NOMO-1 (cell line): Measurements from ENCODE around the gene FAM111A.
"Not testable (repeated sequence)": the region's sequence is repeated elsewhere in the genome, so short reads cannot be mapped to it uniquely, and the experiment has no call there.

Source experiments
- DNase-seq, 2 experiments: peaks; one replicate each; lab custom pipeline; 2025; ENCODE audit not compliant: unreplicated experiment in 2 of 2; lab: John Stamatoyannopoulos, UW

FAM111A gene

GRCh38 chr11:59142530-59143507 is at the start of gene FAM111A:
TSS of gene FAM111A (plus strand) at chr11:59142856. CDS start at chr11:59148873, 6,017 bp downstream.
- peak; percentile 87 to 93 for DNase-seq

GRCh38 chr11:59093576-59093975 is 49.1 kb upstream of the FAM111A start:
- not testable (repeated sequence) for DNase-seq

GRCh38 chr11:59095225-59095624 is 47.4 kb upstream of the FAM111A start:
- DNase-seq, result peak; percentile 13 to 61

GRCh38 chr11:59095972-59096575 is 46.6 kb upstream of the FAM111A start:
- DNase-seq, result not testable (repeated sequence)

GRCh38 chr11:59097113-59097708 is 45.4 kb upstream of the FAM111A start:
- peak in 1 of 2 experiments; percentile 39 for DNase-seq

GRCh38 chr11:59097938-59098337 is 44.7 kb upstream of the FAM111A start:
- DNase-seq, result not testable (repeated sequence)

- peak; percentile 72 to 76 for DNase-seq
Measured at GRCh38 chr11:59102259-59102765, 40.3 kb upstream of the FAM111A start.

- DNase-seq, result peak; percentile 78 to 92
Measured at GRCh38 chr11:59106363-59107336, 36.0 kb upstream of the FAM111A start, which contains the start of gene FAM111B. TSS of gene FAM111B (plus strand) at chr11:59107237. CDS start at chr11:59109626, 2,389 bp downstream.

GRCh38 chr11:59107721-59108120 is 34.9 kb upstream of the FAM111A start:
- DNase-seq, result peak in 1 of 2 experiments; percentile 23

- DNase-seq, result no peak
Measured at GRCh38 chr11:59112494-59112893, 30.2 kb upstream of the FAM111A start.

- no peak for DNase-seq
Measured at GRCh38 chr11:59114344-59114743, 28.3 kb upstream of the FAM111A start.

GRCh38 chr11:59115553-59115952 is 27.1 kb upstream of the FAM111A start:
- DNase-seq, result no peak

GRCh38 chr11:59117774-59118173 is 24.9 kb upstream of the FAM111A start:
- DNase-seq, result no peak

- no peak for DNase-seq
Measured at GRCh38 chr11:59119826-59120225, 22.8 kb upstream of the FAM111A start.

- DNase-seq, result peak; percentile 54
Measured at GRCh38 chr11:59135648-59136461, 6.8 kb upstream of the FAM111A start.

- DNase-seq, result not testable (repeated sequence)
Measured at GRCh38 chr11:59136551-59136950, 6.1 kb upstream of the FAM111A start.

- no peak for DNase-seq
Measured at GRCh38 chr11:59137190-59137589, 5.5 kb upstream of the FAM111A start.

- no peak for DNase-seq
Measured at GRCh38 chr11:59138643-59139042, 4.0 kb upstream of the FAM111A start.

GRCh38 chr11:59141191-59141590 is 1.5 kb upstream of the FAM111A start:
- DNase-seq, result no peak
